Transverse colon (tissue), 4 donors: ENCODE data around the gene TRMT1. TPM values are rescaled to one million over a fixed set of nuclear protein-coding genes. Genes with fewer than 3 reads are reported as not detected.
A peak's percentile ranks its signal among the peaks of the same experiment; 100 is the strongest.

Experiments used
- DNase-seq: peaks from one replicate; pipeline ENCODE4 v3.0.0-alpha.2; 2019
- H3K27ac ChIP-seq, 4 donors: fragments of 200-600 bp; sonication (generic); 2 replicates each; pipeline ENCODE4 v1.5.1; 2016 to 2018; ENCODE audit warnings: inconsistent platforms in 4 of 4
- H3K27me3 ChIP-seq: fragments of 200-600 bp; sonication (generic); 2 replicates; pipeline ENCODE4 v1.5.1; 2017; ENCODE audit warnings: inconsistent platforms
- H3K36me3 ChIP-seq, 4 donors: fragments of 200-600 bp; sonication (generic); 2 replicates each; pipeline ENCODE4 v1.5.1; 2017 to 2019; ENCODE audit warnings: inconsistent platforms in 4 of 4
- H3K4me1 ChIP-seq, 4 donors: fragments of 200-600 bp; sonication (generic); 2 replicates each; pipeline ENCODE4 v1.5.1; 2017 to 2020; ENCODE audit warnings: inconsistent platforms in 4 of 4
- H3K4me3 ChIP-seq, 4 donors: fragments of 200-600 bp; sonication (generic); 1 replicate in 1 of 4; 2 replicates in 3 of 4; pipeline versions ENCODE4 v1.5.1 to v1.6.1; 2017 to 2019; ENCODE audit warnings: inconsistent platforms in 4 of 4
- H3K9me3 ChIP-seq, 2 donors: fragments of 200-600 bp; sonication (generic); 2 replicates each; pipeline ENCODE4 v1.5.1; 2017 to 2019; ENCODE audit warnings: inconsistent platforms in 2 of 2
- CTCF ChIP-seq, 5 experiments: fragments of 200-600 bp in 3 of 5; fragments of 450-650 bp in 2 of 5; sonication (generic) in 3 of 5; IDR thresholded peaks; 1 replicate in 2 of 5; 2 replicates in 3 of 5; pipeline ENCODE4 v1.5.1; 2016 to 2017; ENCODE audit warnings: antibody characterized with exemption in 5 of 5, inconsistent platforms in 3 of 5, mild to moderate bottlenecking in 2 of 5, moderate library complexity in 1 of 5
- EP300 ChIP-seq: sonication (generic); formaldehyde crosslinking; IDR thresholded peaks from one replicate; pipeline ENCODE4 v1.6.1; 2017; ENCODE audit warnings: antibody characterized with exemption, low read depth
- POLR2A ChIP-seq: fragments of 450-650 bp; IDR thresholded peaks from one replicate; pipeline ENCODE4 v1.6.1; 2016; ENCODE audit warnings: antibody characterized with exemption, mild to moderate bottlenecking, moderate library complexity
- POLR2AphosphoS5 ChIP-seq, 3 donors: sonication (generic); formaldehyde crosslinking; IDR thresholded peaks; one replicate each; pipeline ENCODE4 v1.6.1; 2016; ENCODE audit warnings: antibody characterized with exemption in 3 of 3
- WGBS, 2 donors: methylation state at CpG; one replicate each; pipeline ENCODE4 v1.1.5; 2018; ENCODE audit warnings: low coverage in 1 of 2; 5-methylcytosine and 5-hydroxymethylcytosine counted together
- in situ Hi-C, 4 donors: fragments of 200-750 bp; cut with MboI; loops; one replicate each; pipeline versions ENCODE4 v1.15.0 to v1.15.1; 2017; ENCODE audit warnings: low sequenced_read_pairs in 3 of 4, low pct_ligation_motif_present in 1 of 4, low pct_unique_long_range_greater_than_20kb in 1 of 4
- intact Hi-C: fragments of 100-400 bp; cut with DNase I; formaldehyde crosslinking; loops from one replicate; pipeline ENCODE4 v1.15.1; 2023; ENCODE audit warnings: low total_unique reads
- total RNA-seq, 4 donors: library from RNA; depleted of rRNA; stranded (reverse); fragments of >200 nt; gene quantifications; one replicate each; pipeline ENCODE4 v1.1.0, GENCODE V29; 2016

Gene TRMT1
- total RNA-seq, 4 donors from 2014 or later = 26.6 to 199 (median 60.7) TPM

- WGBS, 2 donors = 26 to 60% methylated on average over 2 to 33 of the region's 69 CpGs
- H3K4me1 ChIP-seq = peaks cover 32 to 73% (median 59%) of the 10 kb centered on the region in 4 donors
- peak overlapping the region; percentile 13 to 49 (median 38) for H3K4me3 ChIP-seq
- no peaks in the 10 kb centered on the region for H3K27me3 ChIP-seq
- no peaks in the 10 kb centered on the region for H3K9me3 ChIP-seq
- no peak for TF ChIP-seq EP300
- H3K36me3 ChIP-seq = no peaks in the 10 kb centered on the region
- peak overlapping the region; percentile 89 to 93 (median 92) for H3K27ac ChIP-seq
- intact Hi-C loops = loop anchor here (10.0 kb wide), 1 partner anchor 213 kb away; the partner anchor contains the start of genes DNASE2 and KLF1
- DNase-seq = no peak
- in situ Hi-C loops = loop anchor here in 1 of 4 donors (25.0 kb wide), 1 partner anchor 110 kb away; the partner anchor contains the start of gene NFIX
Observed at GRCh38 chr19:13097463-13098258, 18.9 kb downstream of the TRMT1 start.

- H3K27ac ChIP-seq = peak overlapping the region; percentile 89 to 93 (median 92)
- peaks cover 32 to 73% (median 57%) of the 10 kb centered on the region in 4 donors for H3K4me1 ChIP-seq
- no peaks in the 10 kb centered on the region for H3K36me3 ChIP-seq
- intact Hi-C loops (loop anchor here (10.0 kb wide), 1 partner anchor 212 kb away; the partner anchor contains the start of genes DNASE2 and KLF1), in situ Hi-C loops (loop anchor here in 1 of 4 donors (25.0 kb wide), 1 partner anchor 110 kb away; the partner anchor contains the start of gene NFIX)
- H3K27me3 ChIP-seq = no peaks in the 10 kb centered on the region
- H3K4me3 ChIP-seq = peak overlapping the region in 2 of 4 donors; percentile 41 to 49
- no peaks in the 10 kb centered on the region for H3K9me3 ChIP-seq
- DNase-seq = no peak
- TF ChIP-seq POLR2A = no peak
- TF ChIP-seq POLR2AphosphoS5 (IDR thresholded peaks at IDR 0.05) = no peak
- TF ChIP-seq CTCF (IDR thresholded peaks at IDR 0.05) = no peak
- TF ChIP-seq EP300 = no peak
- WGBS, 2 donors = 42 to 57% methylated on average over 20 of the region's 20 CpGs
Observed at GRCh38 chr19:13097033-13097462, 19.5 kb downstream of the TRMT1 start.

GRCh38 chr19:13095934-13096927 is 20.3 kb downstream of the TRMT1 start:
- Histone ChIP-seq H3K9me3 (no peaks in the 10 kb centered on the region), H3K4me3 (peak overlapping the region in 2 of 4 donors; percentile 9 to 13), H3K27ac (peak overlapping the region; percentile 89 to 93 (median 92)), H3K36me3 (no peaks in the 10 kb centered on the region), H3K27me3 (no peaks in the 10 kb centered on the region), H3K4me1 (peaks cover 34 to 76% (median 57%) of the 10 kb centered on the region in 4 donors)
- intact Hi-C loops (loop anchor here (10.0 kb wide), 1 partner anchor 211 kb away; the partner anchor contains the start of genes DNASE2 and KLF1), in situ Hi-C loops (loop anchor here in 1 of 4 donors (25.0 kb wide), 1 partner anchor 109 kb away; the partner anchor contains the start of gene NFIX)
- 63 to 70% methylated on average over 11 to 44 of the region's 44 CpGs for WGBS, 2 donors
- DNase-seq = no peak
- TF ChIP-seq CTCF (IDR thresholded peaks at IDR 0.05) = peak in 1 of 5 experiments; percentile 22
- no peak for TF ChIP-seq EP300

- H3K9me3 ChIP-seq = no peaks in the 10 kb centered on the region
- intact Hi-C loops (loop anchor here (10.0 kb wide), 1 partner anchor 211 kb away; the partner anchor contains the start of genes DNASE2 and KLF1), in situ Hi-C loops (loop anchor here in 1 of 4 donors (25.0 kb wide), 1 partner anchor 108 kb away; the partner anchor contains the start of gene NFIX)
- H3K36me3 ChIP-seq = no peaks in the 10 kb centered on the region
- H3K27me3 ChIP-seq = no peaks in the 10 kb centered on the region
- no peak for DNase-seq
- 68% methylated on average over 22 of the region's 25 CpGs; no CpG with 5 or more reads in 1 of the 2 donors for WGBS, 2 donors
- peak overlapping the region; percentile 89 to 93 (median 92) for H3K27ac ChIP-seq
- H3K4me1 ChIP-seq = peaks cover 38 to 77% (median 59%) of the 10 kb centered on the region in 4 donors
- no peak for TF ChIP-seq EP300
- TF ChIP-seq POLR2A = no peak
- TF ChIP-seq POLR2AphosphoS5 (IDR thresholded peaks at IDR 0.05) = no peak
- no peak for TF ChIP-seq CTCF (IDR thresholded peaks at IDR 0.05)
- H3K4me3 ChIP-seq = peak overlapping the region in 1 of 4 donors; percentile 13
Observed at GRCh38 chr19:13095393-13095784, 21.2 kb downstream of the TRMT1 start.
